Effector memory CD4-positive, alpha-beta T cell (primary cell): ENCODE measurements around the gene RBM25.
"Not testable (repeated sequence)": the region's sequence is repeated elsewhere in the genome, so short reads cannot be mapped to it uniquely, and the experiment has no call there.

Source experiments
- DNase-seq, 3 donors: peaks; one replicate each; pipeline ENCODE4 v3.0.0-alpha.2; 2020
- H3K27ac ChIP-seq: 2 replicates; pipeline ENCODE4 v1.7.0; 2013; ENCODE audit warnings: mild to moderate bottlenecking, low read length, moderate library complexity; ENCODE audit not compliant: insufficient read depth, poor library complexity, severe bottlenecking
- H3K27me3 ChIP-seq: replicated peaks from 2 replicates; pipeline ENCODE4 v1.7.0; 2013; ENCODE audit warnings: mild to moderate bottlenecking, low read length; ENCODE audit not compliant: insufficient read depth, control insufficient read depth, poor library complexity, severe bottlenecking
- H3K36me3 ChIP-seq: 2 replicates; pipeline ENCODE4 v1.7.0; 2013; ENCODE audit warnings: mild to moderate bottlenecking, low read length, moderate library complexity; ENCODE audit not compliant: control insufficient read depth, insufficient read depth
- H3K4me1 ChIP-seq: 2 replicates; pipeline ENCODE4 v1.7.0; 2013; ENCODE audit warnings: low read length, mild to moderate bottlenecking; ENCODE audit not compliant: control insufficient read depth, insufficient read depth, poor library complexity, severe bottlenecking
- H3K4me3 ChIP-seq: 2 replicates; pipeline ENCODE4 v1.7.0; 2013; ENCODE audit warnings: low read length, low read depth, mild to moderate bottlenecking; ENCODE audit not compliant: insufficient read depth, poor library complexity, severe bottlenecking
- H3K9me3 ChIP-seq: 2 replicates; pipeline ENCODE4 v1.7.0; 2013; ENCODE audit warnings: mild to moderate bottlenecking, low read length, moderate library complexity; ENCODE audit not compliant: control insufficient read depth

The RBM25 gene

GRCh38 chr14:73166399-73166798 is 108.1 kb downstream of the RBM25 start:
- Histone ChIP-seq H3K27ac (no peak overlapping the region), H3K4me3 (no peak overlapping the region), H3K27me3 (no peaks in the 10 kb centered on the region), H3K4me1 (no peaks in the 10 kb centered on the region), H3K36me3 (peaks cover 55% of the 10 kb centered on the region), H3K9me3 (no peaks in the 10 kb centered on the region)
- no peak for DNase-seq

GRCh38 chr14:73167727-73168126 is 109.4 kb downstream of the RBM25 start:
- H3K4me3 ChIP-seq, result no peak overlapping the region
- H3K4me1 ChIP-seq, result no peaks in the 10 kb centered on the region
- peaks cover 58% of the 10 kb centered on the region for H3K36me3 ChIP-seq
- DNase-seq, result no peak
- H3K27ac ChIP-seq, result no peak overlapping the region
- no peaks in the 10 kb centered on the region for H3K27me3 ChIP-seq
- H3K9me3 ChIP-seq, result no peaks in the 10 kb centered on the region

- Histone ChIP-seq H3K27me3 (no peaks in the 10 kb centered on the region), H3K36me3 (peaks cover 53% of the 10 kb centered on the region)
Measured at GRCh38 chr14:73168274-73168673, 109.9 kb downstream of the RBM25 start.

GRCh38 chr14:73168691-73169090 is 110.4 kb downstream of the RBM25 start:
- no peak for DNase-seq
- H3K4me1 ChIP-seq, result no peaks in the 10 kb centered on the region
- H3K4me3 ChIP-seq, result no peak overlapping the region
- no peak overlapping the region for H3K27ac ChIP-seq
- no peaks in the 10 kb centered on the region for H3K9me3 ChIP-seq
- no peaks in the 10 kb centered on the region for H3K27me3 ChIP-seq
- peaks cover 55% of the 10 kb centered on the region for H3K36me3 ChIP-seq

More at GRCh38 chr14:73168274-73168673, 109.9 kb downstream of the RBM25 start:
- no peak overlapping the region for H3K4me3 ChIP-seq
- no peaks in the 10 kb centered on the region for H3K4me1 ChIP-seq
- no peak overlapping the region for H3K27ac ChIP-seq
- no peaks in the 10 kb centered on the region for H3K9me3 ChIP-seq
- no peak for DNase-seq

- not testable (repeated sequence) for H3K27ac ChIP-seq, H3K9me3 ChIP-seq, H3K4me3 ChIP-seq, DNase-seq, H3K27me3 ChIP-seq, H3K4me1 ChIP-seq
- peaks cover 64% of the 10 kb centered on the region for H3K36me3 ChIP-seq
Measured at GRCh38 chr14:73169855-73170254, 111.5 kb downstream of the RBM25 start.

GRCh38 chr14:73170686-73171085 is 112.4 kb downstream of the RBM25 start:
- H3K4me1 ChIP-seq, result no peaks in the 10 kb centered on the region
- no peak overlapping the region for H3K4me3 ChIP-seq
- no peaks in the 10 kb centered on the region for H3K9me3 ChIP-seq
- no peak for DNase-seq
- peaks cover 64% of the 10 kb centered on the region for H3K36me3 ChIP-seq
- H3K27me3 ChIP-seq, result no peaks in the 10 kb centered on the region
- no peak overlapping the region for H3K27ac ChIP-seq

GRCh38 chr14:73172500-73172899 is 114.2 kb downstream of the RBM25 start:
- Histone ChIP-seq H3K36me3 (peaks cover 60% of the 10 kb centered on the region), H3K9me3 (no peaks in the 10 kb centered on the region), H3K27ac (no peak overlapping the region), H3K4me3 (no peak overlapping the region), H3K27me3 (no peaks in the 10 kb centered on the region), H3K4me1 (no peaks in the 10 kb centered on the region)
- DNase-seq, result no peak

GRCh38 chr14:73173092-73173735 is 114.9 kb downstream of the RBM25 start:
- DNase-seq, result no peak
- Histone ChIP-seq H3K27me3 (no peaks in the 10 kb centered on the region), H3K4me3 (no peak overlapping the region), H3K9me3 (no peaks in the 10 kb centered on the region), H3K36me3 (peaks cover 61% of the 10 kb centered on the region), H3K27ac (no peak overlapping the region), H3K4me1 (no peaks in the 10 kb centered on the region)
